SU-DHL-6 (cell line): Measurements from ENCODE around the gene TNFRSF12A.

Experiments used
- EZH2phosphoT487 ChIP-seq: fragments of 200-600 bp; sonication (generic), shearing (Covaris generic); conservative IDR thresholded peaks from 2 replicates; pipeline ENCODE4 v1.6.1; 2018; ENCODE audit warnings: mild to moderate bottlenecking, antibody characterized with exemption, low read length, moderate library complexity, mixed read lengths
- TF ChIP-seq, protein P1 (sequence below): fragments of 200-600 bp; sonication (generic); IDR thresholded peaks from one replicate; pipeline ENCODE4 v1.5.1; 2017; ENCODE audit warnings: antibody characterized with exemption, mild to moderate bottlenecking, low read length, moderate library complexity; ENCODE audit not compliant: insufficient read depth, poor library complexity, severe bottlenecking

DNA sequence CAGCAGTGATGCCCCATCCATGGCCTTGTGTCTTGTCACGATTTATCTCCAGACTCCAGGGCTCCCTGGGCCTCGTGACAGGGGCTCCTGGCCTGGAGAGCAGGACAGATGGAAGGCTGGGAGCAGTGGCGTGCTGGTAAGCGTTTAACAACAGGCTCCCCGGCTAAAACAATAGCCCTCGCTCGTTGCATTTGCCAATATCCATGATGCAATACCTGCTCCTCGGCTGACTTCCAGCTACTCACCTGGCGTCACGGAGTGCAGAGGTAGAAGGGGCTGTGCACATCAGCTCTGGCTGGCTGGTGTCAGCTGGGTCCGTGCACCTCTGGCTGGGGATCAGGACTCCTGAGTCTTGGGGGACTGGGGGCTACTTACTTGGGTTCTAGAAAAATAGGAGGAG is 18.1 kb downstream of the TNFRSF12A start:
- TF ChIP-seq, protein P1, sequence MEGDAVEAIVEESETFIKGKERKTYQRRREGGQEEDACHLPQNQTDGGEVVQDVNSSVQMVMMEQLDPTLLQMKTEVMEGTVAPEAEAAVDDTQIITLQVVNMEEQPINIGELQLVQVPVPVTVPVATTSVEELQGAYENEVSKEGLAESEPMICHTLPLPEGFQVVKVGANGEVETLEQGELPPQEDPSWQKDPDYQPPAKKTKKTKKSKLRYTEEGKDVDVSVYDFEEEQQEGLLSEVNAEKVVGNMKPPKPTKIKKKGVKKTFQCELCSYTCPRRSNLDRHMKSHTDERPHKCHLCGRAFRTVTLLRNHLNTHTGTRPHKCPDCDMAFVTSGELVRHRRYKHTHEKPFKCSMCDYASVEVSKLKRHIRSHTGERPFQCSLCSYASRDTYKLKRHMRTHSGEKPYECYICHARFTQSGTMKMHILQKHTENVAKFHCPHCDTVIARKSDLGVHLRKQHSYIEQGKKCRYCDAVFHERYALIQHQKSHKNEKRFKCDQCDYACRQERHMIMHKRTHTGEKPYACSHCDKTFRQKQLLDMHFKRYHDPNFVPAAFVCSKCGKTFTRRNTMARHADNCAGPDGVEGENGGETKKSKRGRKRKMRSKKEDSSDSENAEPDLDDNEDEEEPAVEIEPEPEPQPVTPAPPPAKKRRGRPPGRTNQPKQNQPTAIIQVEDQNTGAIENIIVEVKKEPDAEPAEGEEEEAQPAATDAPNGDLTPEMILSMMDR, result no peak
- TF ChIP-seq EZH2phosphoT487, result no peak
